ENCODE data around the gene COX6B2. TPM values are rescaled to one million over a fixed set of nuclear protein-coding genes. Genes with fewer than 3 reads are reported as not detected.

The COX6B2 gene
- total RNA-seq, 2 experiments from 2014 or later = not detected

GRCh38 chr19:55362990-55363716 lies 8.6 kb upstream of the COX6B2 start, which contains the start of gene GARIN5B:
Gene GARIN5B (minus strand): TSS chr19:55363260. CDS start chr19:55363066, 194 bp downstream.
- no peak for DNase-seq
- ChIA-PET POLR2A (no interaction called here), CTCF (no interaction called here)
- no peaks in the 10 kb centered on the region for H3K9me3 Mint-ChIP-seq
- peaks cover 6% of the 10 kb centered on the region for H3K27me3 Mint-ChIP-seq
- no peak within 1 kb of the TSS for H3K4me3 Mint-ChIP-seq
- H3K4me1 Mint-ChIP-seq = no peaks in the 10 kb centered on the region
- H3K36me3 Mint-ChIP-seq (ENCODE audit: low read depth) = no peaks in the 10 kb centered on the region
- no peak within 1 kb of the TSS for H3K27ac Mint-ChIP-seq

GRCh38 chr19:55362174-55362989 lies 7.9 kb upstream of the COX6B2 start:
- H3K4me3 Mint-ChIP-seq = no peak overlapping the region
- no peaks in the 10 kb centered on the region for H3K36me3 Mint-ChIP-seq (ENCODE audit: low read depth)
- peaks cover 4% of the 10 kb centered on the region for H3K27me3 Mint-ChIP-seq
- H3K27ac Mint-ChIP-seq = no peak overlapping the region
- no peak for DNase-seq
- POLR2A ChIA-PET = no interaction called here
- CTCF ChIA-PET = no interaction called here
- H3K9me3 Mint-ChIP-seq = no peaks in the 10 kb centered on the region
- no peaks in the 10 kb centered on the region for H3K4me1 Mint-ChIP-seq

- ChIA-PET POLR2A (no interaction called here), CTCF (interaction anchor here (0.7 to 1.0 kb wide), 2 partner anchors 22 to 60 kb away, joined by 3 read pairs; no protein-coding TSS in a partner anchor)
- H3K4me3 Mint-ChIP-seq = no peak overlapping the region
Observed at GRCh38 chr19:55360902-55361301, 6.4 kb upstream of the COX6B2 start.

GRCh38 chr19:55358943-55359908 lies 4.7 kb upstream of the COX6B2 start:
- ChIA-PET CTCF (interaction anchor here (1.4 kb wide), 1 partner anchor 24 kb away, joined by 4 read pairs; the partner anchor contains the start of gene TMEM238), POLR2A (no interaction called here)
- H3K27ac Mint-ChIP-seq = no peak overlapping the region
- no peak for DNase-seq
- no peaks in the 10 kb centered on the region for H3K9me3 Mint-ChIP-seq
- H3K4me3 Mint-ChIP-seq = no peak overlapping the region
- H3K36me3 Mint-ChIP-seq (ENCODE audit: low read depth) = no peaks in the 10 kb centered on the region
- H3K4me1 Mint-ChIP-seq = no peaks in the 10 kb centered on the region
- H3K27me3 Mint-ChIP-seq = peaks cover 19% of the 10 kb centered on the region

More at GRCh38 chr19:55360902-55361301, 6.4 kb upstream of the COX6B2 start:
- no peak for DNase-seq
- H3K4me1 Mint-ChIP-seq = no peaks in the 10 kb centered on the region
- no peak overlapping the region for H3K27ac Mint-ChIP-seq
- H3K36me3 Mint-ChIP-seq (ENCODE audit: low read depth) = no peaks in the 10 kb centered on the region
- no peaks in the 10 kb centered on the region for H3K9me3 Mint-ChIP-seq
- H3K27me3 Mint-ChIP-seq = peaks cover 10% of the 10 kb centered on the region

- Mint-ChIP-seq H3K36me3 (ENCODE audit: low read depth) (no peaks in the 10 kb centered on the region), H3K4me3 (no peak overlapping the region), H3K4me1 (peaks cover 3% of the 10 kb centered on the region), H3K27me3 (peaks cover 25% of the 10 kb centered on the region), H3K27ac (no peak overlapping the region), H3K9me3 (no peaks in the 10 kb centered on the region)
- POLR2A ChIA-PET = no interaction called here
- CTCF ChIA-PET = interaction anchor here (0.6 kb wide), 2 partner anchors 52 to 1210 kb away, joined by 3 read pairs; no protein-coding TSS in a partner anchor
- DNase-seq = no peak
Observed at GRCh38 chr19:55358493-55358892, 4.0 kb upstream of the COX6B2 start.

- Mint-ChIP-seq H3K4me3 (peak overlapping the region; percentile 16), H3K36me3 (ENCODE audit: low read depth) (no peaks in the 10 kb centered on the region), H3K27ac (no peak overlapping the region), H3K9me3 (no peaks in the 10 kb centered on the region), H3K27me3 (peaks cover 48% of the 10 kb centered on the region), H3K4me1 (peaks cover 18% of the 10 kb centered on the region)
- CTCF ChIA-PET = interaction anchor here (1.1 to 1.2 kb wide), 2 partner anchors 28 to 195 kb away, joined by 3 to 6 read pairs; no protein-coding TSS in a partner anchor
- POLR2A ChIA-PET = no interaction called here
- DNase-seq = no peak
Observed at GRCh38 chr19:55355213-55355821, 798 bp upstream of the COX6B2 start.

- peak overlapping the region; percentile 14 for H3K27ac Mint-ChIP-seq
- no peaks in the 10 kb centered on the region for H3K36me3 Mint-ChIP-seq (ENCODE audit: low read depth)
- POLR2A ChIA-PET = no interaction called here
- no peaks in the 10 kb centered on the region for H3K9me3 Mint-ChIP-seq
- CTCF ChIA-PET = interaction anchor here (1.0 to 1.3 kb wide), 2 partner anchors 13 to 122 kb away, joined by 3 read pairs; partner anchors contain the start of gene ZNF628
- H3K4me3 Mint-ChIP-seq = peak overlapping the region; percentile 54
- DNase-seq = peak; percentile 48
- H3K4me1 Mint-ChIP-seq = peaks cover 18% of the 10 kb centered on the region
- H3K27me3 Mint-ChIP-seq = peaks cover 48% of the 10 kb centered on the region
Observed at GRCh38 chr19:55353803-55354697, 469 bp downstream of the COX6B2 start.

GRCh38 chr19:55353356-55353802 lies 1.1 kb downstream of the COX6B2 start:
- CTCF ChIA-PET = interaction anchor here (1.0 to 1.6 kb wide), 3 partner anchors 13 to 193 kb away, joined by 3 read pairs; partner anchors contain the start of gene ZNF628

GRCh38 chr19:55352549-55353145 lies 1.9 kb downstream of the COX6B2 start:
- POLR2A ChIA-PET = no interaction called here
- Mint-ChIP-seq H3K4me1 (peaks cover 18% of the 10 kb centered on the region), H3K36me3 (ENCODE audit: low read depth) (no peaks in the 10 kb centered on the region), H3K4me3 (peak overlapping the region; percentile 17), H3K27me3 (peaks cover 48% of the 10 kb centered on the region), H3K27ac (no peak overlapping the region), H3K9me3 (no peaks in the 10 kb centered on the region)
- no peak for DNase-seq
- CTCF ChIA-PET = interaction anchor here (1.3 to 1.6 kb wide), 2 partner anchors 124 to 193 kb away, joined by 3 read pairs; partner anchors contain the start of gene ZNF628

More at GRCh38 chr19:55353356-55353802, 1.1 kb downstream of the COX6B2 start:
- peaks cover 18% of the 10 kb centered on the region for H3K4me1 Mint-ChIP-seq
- POLR2A ChIA-PET = no interaction called here
- H3K9me3 Mint-ChIP-seq = no peaks in the 10 kb centered on the region
- no peak overlapping the region for H3K27ac Mint-ChIP-seq
- H3K27me3 Mint-ChIP-seq = peaks cover 48% of the 10 kb centered on the region
- no peak for DNase-seq
- peak overlapping the region; percentile 54 for H3K4me3 Mint-ChIP-seq
- H3K36me3 Mint-ChIP-seq (ENCODE audit: low read depth) = no peaks in the 10 kb centered on the region

- Mint-ChIP-seq H3K36me3 (ENCODE audit: low read depth) (no peaks in the 10 kb centered on the region), H3K4me1 (peaks cover 18% of the 10 kb centered on the region), H3K4me3 (no peak overlapping the region), H3K27ac (no peak overlapping the region), H3K9me3 (no peaks in the 10 kb centered on the region), H3K27me3 (peaks cover 43% of the 10 kb centered on the region)
- no peak for DNase-seq
- ChIA-PET CTCF (interaction anchor here (1.6 kb wide), 1 partner anchor 192 kb away, joined by 3 read pairs; no protein-coding TSS in a partner anchor), POLR2A (no interaction called here)
Observed at GRCh38 chr19:55352040-55352439, 2.5 kb downstream of the COX6B2 start.
